K562 (cell line): ENCODE results near the gene PRKACB. TPM values are rescaled to one million over a fixed set of nuclear protein-coding genes. Genes with fewer than 3 reads are reported as not detected.

Source experiments
- ATAC-seq: fragments of 200-7000 bp; cut with Tn5 transposase; 3 replicates; pipeline ENCODE4 v1.9.1; 2020; ENCODE audit warnings: moderate library complexity
- BruUV-seq: library from RNA; stranded (reverse); fragments of 400-500 nt; replicated peaks from 2 replicates; lab custom pipeline; 2021; lab: Mats Ljungman, UMichigan
- CTCF ChIA-PET: fragments of 300-600 bp; formaldehyde crosslinking; extraction: SDS; loops from one replicate; lab custom pipeline; 2021; ENCODE audit warnings: low intra/inter-chr PET ratio; lab: Yijun Ruan, JAX
- POLR2A ChIA-PET: fragments of 300-600, 350-650 bp; sonication (Branson Sonifier 250); formaldehyde crosslinking; extraction: SDS; loops from one replicate; lab custom pipeline; 2021; ENCODE audit warnings: antibody characterized with exemption, inconsistent platforms; lab: Yijun Ruan, JAX
- DNase-seq, 4 experiments: peaks; one replicate each; pipeline versions ENCODE4 v3.0.0 to v3.0.0-alpha.2; 2011 to 2018; ENCODE audit warnings: low spot score in 3 of 4, mixed read lengths in 3 of 4; ENCODE audit errors: extremely low read depth in 1 of 4
- FAIRE-seq: peaks from 2 replicates; lab custom pipeline; 2011; peaks lifted over from hg19 to GRCh38; lab: Jason Lieb, UNC
- H2AFZ ChIP-seq: 2 replicates; pipeline ENCODE4 v1.6.0; 2011; ENCODE audit warnings: low read depth, low read length, control low read depth, inconsistent platforms
- H3K27ac ChIP-seq: fragments of 200-600 bp; 3 replicates; pipeline ENCODE4 v1.8.0; 2011; ENCODE audit warnings: low read depth, mild to moderate bottlenecking, control low read depth, inconsistent platforms, low read length, moderate library complexity, mixed read lengths; ENCODE audit errors: extremely low read depth
- H3K27me3 ChIP-seq, 2 experiments: fragments of 300-600 bp in 1 of 2; 2 replicates in 1 of 2; 3 replicates in 1 of 2; pipeline versions ENCODE4 v1.6.0 to v1.8.0; 2011; ENCODE audit warnings: inconsistent platforms in 2 of 2, low read length in 2 of 2, mild to moderate bottlenecking in 1 of 2, mixed read lengths in 1 of 2, moderate library complexity in 1 of 2; ENCODE audit not compliant: control insufficient read depth in 2 of 2, insufficient read depth in 2 of 2
- H3K36me3 ChIP-seq: fragments of 300-600 bp; 3 replicates; pipeline ENCODE4 v1.8.0; 2011; ENCODE audit warnings: mild to moderate bottlenecking, low read length, inconsistent platforms; ENCODE audit not compliant: control insufficient read depth, insufficient read depth
- H3K4me1 ChIP-seq, 2 experiments: fragments of 200-600 bp in 1 of 2; replicated peaks in 1 of 2; 2 replicates in 1 of 2; 3 replicates in 1 of 2; pipeline versions ENCODE4 v1.5.1 to v1.8.0; 2011; ENCODE audit warnings: inconsistent platforms in 2 of 2, low read length in 2 of 2, mild to moderate bottlenecking in 1 of 2, mixed read lengths in 1 of 2, moderate library complexity in 1 of 2; ENCODE audit not compliant: control insufficient read depth in 2 of 2, insufficient read depth in 2 of 2
- H3K4me2 ChIP-seq: 2 replicates; pipeline ENCODE4 v1.6.1; 2011; ENCODE audit warnings: low read length, control low read depth, inconsistent platforms, mixed read lengths; ENCODE audit not compliant: insufficient read depth
- H3K4me3 ChIP-seq: fragments of 200-600 bp; sonication (generic), shearing (Covaris generic); 2 replicates; pipeline ENCODE4 v1.5.1; 2016; ENCODE audit warnings: control low read depth, inconsistent platforms
- H3K79me2 ChIP-seq: fragments of 200-600 bp; 3 replicates; pipeline ENCODE4 v1.8.0; 2011; ENCODE audit warnings: low read length, inconsistent platforms; ENCODE audit not compliant: control insufficient read depth, insufficient read depth
- H3K9ac ChIP-seq, 2 experiments: 2 replicates each; pipeline versions ENCODE4 v1.6.0 to v1.6.1; 2011; ENCODE audit warnings: low read depth in 2 of 2, low read length in 2 of 2, control low read depth in 1 of 2, inconsistent platforms in 1 of 2, mild to moderate bottlenecking in 1 of 2, mixed read lengths in 1 of 2; ENCODE audit not compliant: insufficient read depth in 1 of 2
- H3K9me1 ChIP-seq: one replicate; pipeline ENCODE4 v1.6.0; 2011; ENCODE audit warnings: inconsistent platforms, mild to moderate bottlenecking, low read length, moderate library complexity; ENCODE audit not compliant: control insufficient read depth, insufficient read depth
- H3K9me3 ChIP-seq: replicated peaks from 2 replicates; pipeline ENCODE4 v1.5.1; 2011; ENCODE audit warnings: low read depth, low read length, inconsistent platforms; ENCODE audit not compliant: control insufficient read depth, insufficient read depth
- H4K20me1 ChIP-seq: replicated peaks from 2 replicates; pipeline ENCODE4 v1.6.1; 2011; ENCODE audit warnings: low read length, inconsistent platforms, mixed read lengths; ENCODE audit not compliant: control insufficient read depth, insufficient read depth
- EGR1 ChIP-seq: fragments of 450-650 bp; conservative IDR thresholded peaks from 2 replicates; pipeline ENCODE4 v1.6.1; 2017; ENCODE audit warnings: mild to moderate bottlenecking
- GATA2 ChIP-seq: sonication (generic); formaldehyde crosslinking; IDR thresholded peaks from 2 replicates; pipeline ENCODE4 v1.4.0; 2020; ENCODE audit warnings: mild to moderate bottlenecking, missing genetic modification reagents
- HNRNPUL1 ChIP-seq: fragments of 200-400 bp; formaldehyde crosslinking; IDR thresholded peaks from 2 replicates; pipeline ENCODE4 v1.6.1; 2017; ENCODE audit warnings: low read length
- IFI16 ChIP-seq: fragments of 250-450 bp; sonication (Bioruptor Pico); IDR thresholded peaks from 2 replicates; pipeline ENCODE4 v2.1.2; 2022; ENCODE audit warnings: mild to moderate bottlenecking, inconsistent platforms
- JUN ChIP-seq, 2 experiments: sonication (generic) in 1 of 2; formaldehyde crosslinking in 1 of 2; IDR thresholded peaks; 2 replicates each; pipeline versions ENCODE4 v1.6.1 to v1.8.0; 2012 to 2022; ENCODE audit warnings: borderline replicate concordance in 2 of 2, mild to moderate bottlenecking in 2 of 2, improper control_type of control experiment in 1 of 2, low read depth in 1 of 2, low read length in 1 of 2, missing genetic modification reagents in 1 of 2
- NKRF ChIP-seq: fragments of 450-650 bp; IDR thresholded peaks from 2 replicates; pipeline ENCODE4 v1.6.1; 2016; ENCODE audit warnings: borderline replicate concordance
- SIN3A ChIP-seq, 2 experiments: fragments of 150-350 bp in 1 of 2; IDR thresholded peaks; 2 replicates each; pipeline ENCODE4 v1.6.1; 2011 to 2016; ENCODE audit warnings: borderline replicate concordance in 2 of 2, low read depth in 2 of 2, low read length in 2 of 2, mild to moderate bottlenecking in 2 of 2, moderate library complexity in 2 of 2; ENCODE audit not compliant: control insufficient read depth in 1 of 2
- SMAD2 ChIP-seq: fragments of 150-350 bp; IDR thresholded peaks from 2 replicates; pipeline ENCODE4 v1.6.1; 2014; ENCODE audit warnings: low read depth, mild to moderate bottlenecking, low read length
- SMARCB1 ChIP-seq: IDR thresholded peaks from 2 replicates; pipeline ENCODE4 v1.6.1; 2011; ENCODE audit warnings: improper control_type of control experiment, low read depth; ENCODE audit not compliant: insufficient read length
- SMARCE1 ChIP-seq: fragments of 450-650 bp; IDR thresholded peaks from 2 replicates; pipeline ENCODE4 v1.7.1; 2016; ENCODE audit warnings: mild to moderate bottlenecking
- TOE1 ChIP-seq, 2 experiments: fragments of 450-650 bp in 1 of 2; sonication (generic) in 1 of 2; formaldehyde crosslinking in 1 of 2; IDR thresholded peaks; 2 replicates each; pipeline versions ENCODE4 v1.7.1 to v1.8.0; 2016 to 2022; ENCODE audit warnings: borderline replicate concordance in 2 of 2, mild to moderate bottlenecking in 2 of 2, antibody characterized with exemption in 1 of 2, inconsistent platforms in 1 of 2, low read depth in 1 of 2, missing genetic modification reagents in 1 of 2, moderate library complexity in 1 of 2
- WHSC1 ChIP-seq: IDR thresholded peaks from one replicate; pipeline ENCODE4 v1.6.1; 2012; ENCODE audit warnings: low read length, control low read depth, inconsistent platforms
- XRCC5 ChIP-seq: fragments of 200-400 bp; formaldehyde crosslinking; IDR thresholded peaks from 2 replicates; pipeline ENCODE4 v1.6.1; 2017; ENCODE audit warnings: low read depth, mild to moderate bottlenecking, low read length
- ZBTB49 ChIP-seq: sonication (generic); formaldehyde crosslinking; IDR thresholded peaks from 2 replicates; pipeline ENCODE4 v1.8.0; 2022; ENCODE audit warnings: missing genetic modification reagents, mild to moderate bottlenecking, borderline replicate concordance
- ZC3H4 ChIP-seq: sonication (generic); formaldehyde crosslinking; IDR thresholded peaks from 2 replicates; pipeline ENCODE4 v1.9.0; 2021; ENCODE audit warnings: missing genetic modification reagents, borderline replicate concordance
- WGBS: fragments of 100-300 bp; shearing (Covaris generic); methylation state at CpG from one replicate; pipeline ENCODE4 v1.1.6; 2016; ENCODE audit warnings: low coverage, mixed read lengths; ENCODE audit not compliant: insufficient coverage; ENCODE audit errors: missing lambda C conversion rate; 5-methylcytosine and 5-hydroxymethylcytosine counted together
- in situ Hi-C: fragments of 300-500 bp; cut with MboI; formaldehyde crosslinking; loops from 4 replicates; pipeline ENCODE4 v1.15.0; 2018; ENCODE audit warnings: inconsistent platforms, mixed read lengths
- intact Hi-C: fragments of 100-400 bp; cut with micrococcal nuclease; formaldehyde crosslinking; loops from 2 replicates; pipeline ENCODE4 v1.14.2; 2022
- polyA plus RNA-seq, 8 experiments: library from polyadenylated mRNA; depleted of rRNA in 4 of 8; stranded (reverse) in 5 of 8; unstranded in 3 of 8; fragments of >200 nt; fragmentation: Nextera tagmentation in 2 of 8; fragmentation: Illumina TruSeq in 1 of 8; extraction: Ambion mirVana in 2 of 8; extraction: Trizol in 1 of 8; gene quantifications; 2 replicates each; pipeline versions ENCODE4 v1.2.1 to v1.2.3, GENCODE V29; 2011 to 2014; ENCODE audit warnings: inconsistent platforms in 1 of 8, missing spikeins in 1 of 8
- total RNA-seq, 7 experiments: library from RNA; depleted of rRNA in 6 of 7; stranded (reverse); fragments of >200 nt in 6 of 7; fragmentation: Illumina TruSeq in 2 of 7; extraction: Trizol in 2 of 7; gene quantifications; 2 replicates each; pipeline versions ENCODE4 v1.2.1 to v1.2.3, GENCODE V29; 2011 to 2021; ENCODE audit warnings: low replicate concordance in 1 of 7

The PRKACB gene
- total and polyA plus RNA-seq, 9 of the 15 experiments (the other 6 are each of a cell fraction or from before 2014, with no cell fraction given), result 1.1 to 5.2 (median 2.8) TPM

- Histone ChIP-seq H3K27me3 (no peaks in the 10 kb centered on the region), H4K20me1 (no peaks in the 10 kb centered on the region), H3K9me1 (no peaks in the 10 kb centered on the region), H3K9ac (no peak overlapping the region), H2AFZ (no peak overlapping the region), H3K4me1 (no peaks in the 10 kb centered on the region), H3K27ac (no peak overlapping the region), H3K4me2 (no peak overlapping the region), H3K36me3 (no peaks in the 10 kb centered on the region), H3K4me3 (no peak overlapping the region), H3K9me3 (no peaks in the 10 kb centered on the region), H3K79me2 (no peaks in the 10 kb centered on the region)
- no peak for TF ChIP-seq SMARCB1
- no peak for TF ChIP-seq EGR1
- TF ChIP-seq NKRF, result no peak
- TF ChIP-seq ZC3H4 (CRISPR knock-in tag), result no peak
- no peak for TF ChIP-seq WHSC1
- TF ChIP-seq XRCC5, result no peak
- no peak for TF ChIP-seq SIN3A (IDR thresholded peaks at IDR 0.05; ENCODE audit: borderline replicate concordance in 2 of 2, control insufficient read depth in 1 of 2, low read depth in 2 of 2, low read length in 2 of 2)
- no peak for TF ChIP-seq HNRNPUL1
- TF ChIP-seq GATA2 (CRISPR knock-in tag), result no peak
- TF ChIP-seq ZBTB49, result no peak
- no peak for TF ChIP-seq IFI16 (CRISPR knock-in tag)
- no peak for TF ChIP-seq TOE1 (IDR thresholded peaks at IDR 0.05; ENCODE audit: borderline replicate concordance)
- no peak for TF ChIP-seq TOE1 (CRISPR knock-in tag; IDR thresholded peaks at IDR 0.05; ENCODE audit: borderline replicate concordance, low read depth)
- no peak for TF ChIP-seq SMARCE1
- no peak for TF ChIP-seq SMAD2
- no peak for TF ChIP-seq JUN (IDR thresholded peaks at IDR 0.05; ENCODE audit: borderline replicate concordance, low read depth, low read length)
- TF ChIP-seq JUN (CRISPR knock-in tag; IDR thresholded peaks at IDR 0.05; ENCODE audit: borderline replicate concordance), result no peak
- no peak for ATAC-seq
- 28% methylated on average over 2 of the region's 2 CpGs for WGBS
- POLR2A ChIA-PET, result no interaction called here
- DNase-seq, result no peak
- no peak for FAIRE-seq
- CTCF ChIA-PET, result no interaction called here
- intact Hi-C loops, result no loop called here
- in situ Hi-C loops, result no loop called here
- no TSS peak for BruUV-seq
Observed at GRCh38 chr1:84168783-84169182, 24.7 kb downstream of the PRKACB start.
